Erythroblast (primary cell): ENCODE results near the gene VPS36.

ENCODE experiments used
- GATA1 ChIP-seq: IDR thresholded peaks from 2 replicates; pipeline ENCODE4 v1.6.1; 2011; ENCODE audit warnings: low read depth, mild to moderate bottlenecking, control low read depth, low read length, moderate library complexity
- POLR2A ChIP-seq: IDR thresholded peaks from 2 replicates; pipeline ENCODE4 v1.6.1; 2011; ENCODE audit warnings: mild to moderate bottlenecking, low read length

DNA sequence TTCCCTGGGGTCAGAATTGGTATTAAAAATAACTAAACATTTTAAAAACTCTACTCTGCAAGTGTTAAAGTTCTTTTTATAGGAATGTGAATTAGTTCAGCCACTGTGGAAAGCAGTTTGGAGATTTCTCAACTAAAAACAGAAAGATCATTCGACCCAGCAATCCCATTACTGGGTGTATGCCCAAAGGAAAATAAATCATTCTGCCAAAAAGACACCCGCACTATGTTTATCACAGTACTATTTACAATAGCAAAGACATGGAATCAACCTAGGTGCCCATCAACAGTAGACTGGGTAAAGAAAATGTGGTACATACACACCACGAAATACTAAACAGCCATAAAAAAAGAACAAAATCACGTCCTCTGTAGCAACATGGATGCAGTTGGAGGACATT lies 43.8 kb downstream of the VPS36 start:
- TF ChIP-seq GATA1 (no peak), POLR2A (no peak)
